HUES6 (cell line): ENCODE data around the gene ADAT3.

ENCODE experiments used
- H3K27ac ChIP-seq: 2 replicates; pipeline ENCODE4 v1.7.0; 2013; ENCODE audit warnings: low read depth, mild to moderate bottlenecking, low read length, inconsistent platforms
- H3K27me3 ChIP-seq: 2 replicates; pipeline ENCODE4 v1.6.1; 2013; ENCODE audit warnings: low read length; ENCODE audit not compliant: control insufficient read depth, insufficient read depth
- H3K36me3 ChIP-seq: 2 replicates; pipeline ENCODE4 v1.6.1; 2013; ENCODE audit warnings: low read length; ENCODE audit not compliant: control insufficient read depth, insufficient read depth
- H3K4me1 ChIP-seq: 2 replicates; pipeline ENCODE4 v1.6.1; 2013; ENCODE audit warnings: low read length; ENCODE audit not compliant: control insufficient read depth, insufficient read depth
- H3K4me3 ChIP-seq: 2 replicates; pipeline ENCODE4 v1.5.1; 2013; ENCODE audit warnings: low read depth, low read length
- H3K9ac ChIP-seq: one replicate; pipeline ENCODE4 v1.6.1; 2013; ENCODE audit warnings: mild to moderate bottlenecking, low read length
- H3K9me3 ChIP-seq: 2 replicates; pipeline ENCODE4 v1.6.1; 2013; ENCODE audit warnings: low read depth, low read length; ENCODE audit not compliant: control insufficient read depth, insufficient read depth

ADAT3 gene

GRCh38 chr19:1944088-1944915 lies 39.1 kb downstream of the ADAT3 start:
- Histone ChIP-seq H3K9me3 (no peaks in the 10 kb centered on the region), H3K9ac (no peak overlapping the region), H3K4me1 (peaks cover 30% of the 10 kb centered on the region), H3K27me3 (no peaks in the 10 kb centered on the region), H3K27ac (no peak overlapping the region), H3K36me3 (peaks cover 4% of the 10 kb centered on the region; the same call in 1 of the 2 replicates), H3K4me3 (peak overlapping the region; percentile 76; the same call in 1 of the 2 replicates)

GRCh38 chr19:1944916-1945561 lies 39.8 kb downstream of the ADAT3 start:
- Histone ChIP-seq H3K9me3 (no peaks in the 10 kb centered on the region), H3K36me3 (peaks cover 9% of the 10 kb centered on the region), H3K27me3 (no peaks in the 10 kb centered on the region), H3K27ac (no peak overlapping the region), H3K4me3 (no peak overlapping the region), H3K4me1 (peaks cover 26% of the 10 kb centered on the region), H3K9ac (no peak overlapping the region)

- Histone ChIP-seq H3K9ac (no peak overlapping the region), H3K9me3 (no peaks in the 10 kb centered on the region), H3K36me3 (peaks cover 9% of the 10 kb centered on the region), H3K27ac (no peak overlapping the region), H3K4me3 (no peak overlapping the region), H3K27me3 (no peaks in the 10 kb centered on the region), H3K4me1 (peaks cover 24% of the 10 kb centered on the region)
Measured at GRCh38 chr19:1945899-1946298, 40.7 kb downstream of the ADAT3 start.

- Histone ChIP-seq H3K9me3 (no peaks in the 10 kb centered on the region), H3K4me3 (no peak overlapping the region), H3K4me1 (peaks cover 23% of the 10 kb centered on the region), H3K27me3 (no peaks in the 10 kb centered on the region), H3K36me3 (peaks cover 18% of the 10 kb centered on the region), H3K27ac (0 out of 2 replicates have a peak overlapping the region, but pooled peaks have one; percentile 50), H3K9ac (no peak overlapping the region)
Measured at GRCh38 chr19:1947651-1948209, 42.5 kb downstream of the ADAT3 start.

GRCh38 chr19:1949304-1950101 lies 44.3 kb downstream of the ADAT3 start:
- no peak overlapping the region for H3K4me3 ChIP-seq
- H3K9me3 ChIP-seq, result no peaks in the 10 kb centered on the region
- peaks cover 24% of the 10 kb centered on the region for H3K36me3 ChIP-seq
- no peak overlapping the region for H3K9ac ChIP-seq
- no peak overlapping the region for H3K27ac ChIP-seq
- H3K27me3 ChIP-seq, result no peaks in the 10 kb centered on the region
- peaks cover 9% of the 10 kb centered on the region for H3K4me1 ChIP-seq

GRCh38 chr19:1950640-1951039 lies 45.4 kb downstream of the ADAT3 start:
- Histone ChIP-seq H3K9ac (no peak overlapping the region), H3K27ac (no peak overlapping the region), H3K36me3 (peaks cover 24% of the 10 kb centered on the region), H3K4me1 (peaks cover 9% of the 10 kb centered on the region), H3K9me3 (no peaks in the 10 kb centered on the region), H3K4me3 (no peak overlapping the region), H3K27me3 (no peaks in the 10 kb centered on the region)

- Histone ChIP-seq H3K9ac (no peak overlapping the region), H3K27me3 (no peaks in the 10 kb centered on the region), H3K36me3 (peaks cover 24% of the 10 kb centered on the region), H3K4me1 (peaks cover 6% of the 10 kb centered on the region), H3K4me3 (no peak overlapping the region), H3K9me3 (no peaks in the 10 kb centered on the region), H3K27ac (no peak overlapping the region)
Measured at GRCh38 chr19:1952635-1953034, 47.4 kb downstream of the ADAT3 start.

- H3K9me3 ChIP-seq, result no peaks in the 10 kb centered on the region
- H3K27ac ChIP-seq, result no peak overlapping the region
- peaks cover 24% of the 10 kb centered on the region for H3K36me3 ChIP-seq
- H3K9ac ChIP-seq, result no peak overlapping the region
- no peaks in the 10 kb centered on the region for H3K27me3 ChIP-seq
- no peak overlapping the region for H3K4me3 ChIP-seq
- 0 out of 2 replicates have a peak, but pooled peaks cover 3% of the 10 kb centered on the region for H3K4me1 ChIP-seq
Measured at GRCh38 chr19:1953037-1953436, 47.8 kb downstream of the ADAT3 start.

- Histone ChIP-seq H3K9me3 (no peaks in the 10 kb centered on the region), H3K9ac (no peak overlapping the region), H3K4me3 (no peak overlapping the region), H3K27me3 (no peaks in the 10 kb centered on the region), H3K4me1 (0 out of 2 replicates have a peak, but pooled peaks cover 3% of the 10 kb centered on the region), H3K27ac (no peak overlapping the region), H3K36me3 (peaks cover 24% of the 10 kb centered on the region)
Measured at GRCh38 chr19:1953441-1954094, 48.4 kb downstream of the ADAT3 start.

GRCh38 chr19:1954532-1954933 lies 49.3 kb downstream of the ADAT3 start:
- Histone ChIP-seq H3K4me1 (0 out of 2 replicates have a peak, but pooled peaks cover 3% of the 10 kb centered on the region), H3K27me3 (no peaks in the 10 kb centered on the region), H3K4me3 (no peak overlapping the region), H3K9ac (no peak overlapping the region), H3K27ac (peak overlapping the region; percentile 19; the same call in 1 of the 2 replicates), H3K9me3 (no peaks in the 10 kb centered on the region), H3K36me3 (peaks cover 18% of the 10 kb centered on the region)
